HFFc6 (cell line): ENCODE measurements around the gene BCKDK. TPM values are rescaled to one million over a fixed set of nuclear protein-coding genes. Genes with fewer than 3 reads are reported as not detected.

Source experiments
- DNase-seq: peaks from one replicate; pipeline ENCODE4 v3.0.0-alpha.2; 2018
- H3K27ac Mint-ChIP-seq: 2 replicates; pipeline ENCODE4 v1.8.0; 2020; ENCODE audit warnings: mild to moderate bottlenecking, mixed read lengths
- H3K27me3 Mint-ChIP-seq: 2 replicates; pipeline ENCODE4 v1.8.0; 2021; ENCODE audit warnings: mild to moderate bottlenecking, moderate library complexity, mixed read lengths; ENCODE audit not compliant: insufficient read depth
- H3K36me3 Mint-ChIP-seq: 2 replicates; pipeline ENCODE4 v1.8.0; 2021; ENCODE audit warnings: low read depth, mixed read lengths
- H3K4me1 Mint-ChIP-seq: 2 replicates; pipeline ENCODE4 v1.8.0; 2020; ENCODE audit warnings: low read depth, mixed read lengths
- H3K4me3 Mint-ChIP-seq: 2 replicates; pipeline ENCODE4 v1.8.0; 2020; ENCODE audit warnings: mild to moderate bottlenecking, moderate library complexity, mixed read lengths
- H3K9me3 Mint-ChIP-seq: 2 replicates; pipeline ENCODE4 v1.8.0; 2020; ENCODE audit warnings: mild to moderate bottlenecking, mixed read lengths
- CTCF ChIP-seq: fragments of 200-600 bp; sonication (generic); IDR thresholded peaks from 2 replicates; pipeline ENCODE4 v1.5.0; 2021; ENCODE audit warnings: antibody characterized with exemption, mild to moderate bottlenecking
- total RNA-seq, 6 experiments: library from RNA; stranded (reverse); fragmentation: NEBNext Ultra II Directional; extraction: Animal tissue kit (Norgen Biotek cat#: 25700); gene quantifications; 2 replicates in 1 of 6; 3 replicates in 5 of 6; pipeline ENCODE4 v1.2.3, GENCODE V29; 2021

Gene BCKDK
- total RNA-seq, 6 experiments from 2014 or later, result 56.8 to 64.8 (median 59.4) TPM

GRCh38 chr16:31157136-31157535 lies 49.0 kb downstream of the BCKDK start:
- no peaks in the 10 kb centered on the region for H3K36me3 Mint-ChIP-seq
- DNase-seq, result no peak
- H3K4me1 Mint-ChIP-seq, result peaks cover 6% of the 10 kb centered on the region; the same call in 1 of the 2 replicates
- no peak overlapping the region; the same call in 1 of the 2 replicates for H3K4me3 Mint-ChIP-seq
- TF ChIP-seq CTCF, result no peak
- peaks cover 20% of the 10 kb centered on the region for H3K27me3 Mint-ChIP-seq
- no peaks in the 10 kb centered on the region for H3K9me3 Mint-ChIP-seq
- H3K27ac Mint-ChIP-seq, result no peak overlapping the region

Other genes with a start within 250 kb of the BCKDK start
- gene BCL7C, start 214.3 kb upstream of the BCKDK start, total RNA-seq, result 10 to 100 TPM; 42.7 to 52.7 (median 48.4) TPM
- gene CTF1, start 211.8 kb upstream of the BCKDK start, total RNA-seq, result 10 to 100 TPM; 12.0 to 16.3 (median 14.0) TPM
- 10 to 100 TPM; 21.9 to 25.8 (median 23.4) TPM for gene FBXL19, start 184.8 kb upstream of the BCKDK start, total RNA-seq
- gene ORAI3, start 159.3 kb upstream of the BCKDK start, total RNA-seq, result 10 to 100 TPM; 15.2 to 26.2 (median 18.4) TPM
- gene SETD1A, start 150.6 kb upstream of the BCKDK start, total RNA-seq, result 10 to 100 TPM; 13.4 to 15.8 (median 14.4) TPM
- gene HSD3B7, start 123.2 kb upstream of the BCKDK start, total RNA-seq, result 10 to 100 TPM; 15.1 to 24.6 (median 18.6) TPM
- gene STX1B, start 97.7 kb upstream of the BCKDK start, total RNA-seq, result 1 to 10 TPM; 6.7 to 9.9 (median 7.1) TPM
- gene STX4, start 74.8 kb upstream of the BCKDK start, total RNA-seq, result 10 to 100 TPM; 56.3 to 71.2 (median 64.2) TPM
- 10 to 100 TPM; 15.0 to 24.5 (median 17.5) TPM for gene ZNF668, start 34.1 kb upstream of the BCKDK start, total RNA-seq
- gene ZNF646, start 34.0 kb upstream of the BCKDK start, total RNA-seq, result 10 to 100 TPM; 13.0 to 16.3 (median 14.7) TPM
- 1 to 10 TPM in 5 of 6 experiments, under 1 TPM in 1; 0.85 to 2.6 (median 1.4) TPM for gene PRSS53, start 19.4 kb upstream of the BCKDK start, total RNA-seq
- gene VKORC1, start 13.6 kb upstream of the BCKDK start, total RNA-seq, result 100 to 1,000 TPM; 123 to 184 (median 130) TPM
- 10 to 100 TPM; 28.1 to 31.8 (median 29.6) TPM for gene KAT8, start 9.3 kb downstream of the BCKDK start, total RNA-seq
- gene PRSS8, start 27.3 kb downstream of the BCKDK start, total RNA-seq, result not detected
- gene PRSS36, start 41.7 kb downstream of the BCKDK start, total RNA-seq, result under 1 TPM in 4 of 6 experiments, not detected in 2; 0.38 to 0.60 (median 0.47) TPM
- gene FUS, start 71.8 kb downstream of the BCKDK start, total RNA-seq, result 100 to 1,000 TPM; 275 to 504 (median 422) TPM
- gene PYCARD, start 94.4 kb downstream of the BCKDK start, total RNA-seq, result 10 to 100 TPM; 13.0 to 23.1 (median 22.5) TPM
- under 1 TPM in 1 of 6 experiments, not detected in 5; 0.05 TPM for gene TRIM72, start 105.7 kb downstream of the BCKDK start, total RNA-seq
- not detected for gene PYDC1, start 108.7 kb downstream of the BCKDK start, total RNA-seq
- not detected for gene ITGAM, start 151.6 kb downstream of the BCKDK start, total RNA-seq
- not detected for gene ITGAX, start 246.8 kb downstream of the BCKDK start, total RNA-seq